HFFc6 (cell line): ENCODE data around the gene ENPP1. TPM values are rescaled to one million over a fixed set of nuclear protein-coding genes. Genes with fewer than 3 reads are reported as not detected.

Experiments
- DNase-seq: peaks from one replicate; pipeline ENCODE4 v3.0.0-alpha.2; 2018
- H3K27ac Mint-ChIP-seq: 2 replicates; pipeline ENCODE4 v1.8.0; 2020; ENCODE audit warnings: mild to moderate bottlenecking, mixed read lengths
- H3K27me3 Mint-ChIP-seq: 2 replicates; pipeline ENCODE4 v1.8.0; 2021; ENCODE audit warnings: mild to moderate bottlenecking, moderate library complexity, mixed read lengths; ENCODE audit not compliant: insufficient read depth
- H3K36me3 Mint-ChIP-seq: 2 replicates; pipeline ENCODE4 v1.8.0; 2021; ENCODE audit warnings: low read depth, mixed read lengths
- H3K4me1 Mint-ChIP-seq: 2 replicates; pipeline ENCODE4 v1.8.0; 2020; ENCODE audit warnings: low read depth, mixed read lengths
- H3K4me3 Mint-ChIP-seq: 2 replicates; pipeline ENCODE4 v1.8.0; 2020; ENCODE audit warnings: mild to moderate bottlenecking, moderate library complexity, mixed read lengths
- H3K9me3 Mint-ChIP-seq: 2 replicates; pipeline ENCODE4 v1.8.0; 2020; ENCODE audit warnings: mild to moderate bottlenecking, mixed read lengths
- microRNA-seq: library from miRNA; unstranded; fragments of <30 nt; microRNA quantifications from one replicate; pipeline ENCODE4, GENCODE V29; 2019
- total RNA-seq, 6 experiments: library from RNA; stranded (reverse); fragmentation: NEBNext Ultra II Directional; extraction: Animal tissue kit (Norgen Biotek cat#: 25700); gene quantifications; 2 replicates in 1 of 6; 3 replicates in 5 of 6; pipeline ENCODE4 v1.2.3, GENCODE V29; 2021
- TF ChIP-seq, protein P1 (sequence below): fragments of 200-600 bp; sonication (generic); IDR thresholded peaks from 2 replicates; pipeline ENCODE4 v1.5.0; 2021; ENCODE audit warnings: antibody characterized with exemption, mild to moderate bottlenecking

ENPP1 gene
- total RNA-seq, 6 experiments from 2014 or later: 30.1 to 39.5 (median 36.3) TPM

DNA sequence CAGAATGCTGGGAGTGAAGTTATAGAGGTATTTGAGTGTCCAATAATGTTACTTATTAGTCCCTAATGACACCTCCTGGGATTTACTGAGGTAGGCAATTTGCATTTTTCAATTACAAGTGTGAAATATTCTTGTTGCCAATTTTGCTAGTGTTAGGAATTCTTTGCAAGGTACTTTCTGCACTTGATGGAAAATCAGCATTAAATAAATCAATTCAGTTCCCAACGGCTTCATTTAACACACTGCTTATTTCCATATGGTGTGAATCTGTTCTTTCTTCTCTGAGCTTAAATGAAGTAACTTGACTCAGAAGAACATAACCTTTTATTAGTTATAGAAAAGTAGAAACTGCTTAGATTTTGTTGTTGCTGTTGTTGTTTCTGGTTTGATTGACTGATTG is 122.2 kb downstream of the ENPP1 start:
- H3K27ac Mint-ChIP-seq: no peak overlapping the region
- no peaks in the 10 kb centered on the region for H3K9me3 Mint-ChIP-seq
- H3K27me3 Mint-ChIP-seq: no peaks in the 10 kb centered on the region; the same call in 1 of the 2 replicates
- H3K4me3 Mint-ChIP-seq: no peak overlapping the region
- TF ChIP-seq, protein P1, sequence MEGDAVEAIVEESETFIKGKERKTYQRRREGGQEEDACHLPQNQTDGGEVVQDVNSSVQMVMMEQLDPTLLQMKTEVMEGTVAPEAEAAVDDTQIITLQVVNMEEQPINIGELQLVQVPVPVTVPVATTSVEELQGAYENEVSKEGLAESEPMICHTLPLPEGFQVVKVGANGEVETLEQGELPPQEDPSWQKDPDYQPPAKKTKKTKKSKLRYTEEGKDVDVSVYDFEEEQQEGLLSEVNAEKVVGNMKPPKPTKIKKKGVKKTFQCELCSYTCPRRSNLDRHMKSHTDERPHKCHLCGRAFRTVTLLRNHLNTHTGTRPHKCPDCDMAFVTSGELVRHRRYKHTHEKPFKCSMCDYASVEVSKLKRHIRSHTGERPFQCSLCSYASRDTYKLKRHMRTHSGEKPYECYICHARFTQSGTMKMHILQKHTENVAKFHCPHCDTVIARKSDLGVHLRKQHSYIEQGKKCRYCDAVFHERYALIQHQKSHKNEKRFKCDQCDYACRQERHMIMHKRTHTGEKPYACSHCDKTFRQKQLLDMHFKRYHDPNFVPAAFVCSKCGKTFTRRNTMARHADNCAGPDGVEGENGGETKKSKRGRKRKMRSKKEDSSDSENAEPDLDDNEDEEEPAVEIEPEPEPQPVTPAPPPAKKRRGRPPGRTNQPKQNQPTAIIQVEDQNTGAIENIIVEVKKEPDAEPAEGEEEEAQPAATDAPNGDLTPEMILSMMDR: no peak
- no peaks in the 10 kb centered on the region for H3K36me3 Mint-ChIP-seq
- no peak for DNase-seq
- peaks cover 23% of the 10 kb centered on the region for H3K4me1 Mint-ChIP-seq

GRCh38 chr6:131931063-131931750 is 123.4 kb downstream of the ENPP1 start:
- H3K9me3 Mint-ChIP-seq: no peaks in the 10 kb centered on the region
- no peaks in the 10 kb centered on the region for H3K36me3 Mint-ChIP-seq
- H3K4me1 Mint-ChIP-seq: peaks cover 21% of the 10 kb centered on the region
- H3K27ac Mint-ChIP-seq: no peak overlapping the region
- no peak overlapping the region for H3K4me3 Mint-ChIP-seq
- no peaks in the 10 kb centered on the region; the same call in 1 of the 2 replicates for H3K27me3 Mint-ChIP-seq
- TF ChIP-seq, protein P1: no peak
- no peak for DNase-seq

DNA sequence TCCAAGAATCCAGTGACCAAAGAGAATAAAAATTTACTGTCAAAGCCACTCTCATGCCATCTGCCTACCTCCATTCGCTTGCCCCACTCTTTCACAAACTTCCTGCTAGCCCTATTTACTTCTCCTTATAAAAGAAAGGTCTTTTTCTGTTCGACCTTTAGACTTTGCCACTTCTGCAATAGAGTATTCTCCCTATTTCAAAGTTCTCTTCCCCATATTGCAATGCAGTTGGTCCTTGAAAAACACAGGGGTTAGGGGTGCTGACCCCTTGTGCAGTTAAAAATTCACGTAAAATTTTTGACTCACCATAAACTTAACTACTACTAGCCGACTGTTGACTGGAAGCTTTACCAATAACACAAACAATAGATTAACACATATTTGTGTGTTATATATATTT is 128.3 kb downstream of the ENPP1 start:
- TF ChIP-seq, protein P1: no peak
- Mint-ChIP-seq H3K36me3 (no peaks in the 10 kb centered on the region), H3K4me3 (no peak overlapping the region), H3K27ac (no peak overlapping the region), H3K27me3 (no peaks in the 10 kb centered on the region; the same call in 1 of the 2 replicates), H3K4me1 (peaks cover 44% of the 10 kb centered on the region), H3K9me3 (no peaks in the 10 kb centered on the region)
- no peak for DNase-seq

- Mint-ChIP-seq H3K9me3 (no peaks in the 10 kb centered on the region), H3K4me1 (peaks cover 36% of the 10 kb centered on the region), H3K27me3 (no peaks in the 10 kb centered on the region), H3K36me3 (no peaks in the 10 kb centered on the region), H3K4me3 (no peak overlapping the region), H3K27ac (peak overlapping the region; percentile 65)
- DNase-seq: no peak
- TF ChIP-seq, protein P1: no peak
Observed at GRCh38 chr6:131937226-131937625, 129.4 kb downstream of the ENPP1 start.

GRCh38 chr6:131937703-131938631 is 130.1 kb downstream of the ENPP1 start:
- Mint-ChIP-seq H3K4me1 (peaks cover 36% of the 10 kb centered on the region), H3K9me3 (no peaks in the 10 kb centered on the region), H3K36me3 (no peaks in the 10 kb centered on the region), H3K4me3 (peak overlapping the region; percentile 38; the same call in 1 of the 2 replicates), H3K27me3 (no peaks in the 10 kb centered on the region), H3K27ac (peak overlapping the region; percentile 65)
- TF ChIP-seq, protein P1: no peak
- peak; percentile 69 for DNase-seq

Small RNA genes lying within 50 kb of the gene (microRNA-seq; reads per million reads assigned to microRNA genes)
- gene MIR548H5: not detected

Other genes with a start within 250 kb of the ENPP1 start
- gene ARG1, start 234.8 kb upstream of the ENPP1 start, total RNA-seq: not detected
- gene MED23, start 179.8 kb upstream of the ENPP1 start, total RNA-seq: 10 to 100 TPM; 20.5 to 27.3 (median 23.8) TPM
- gene ENPP3, start 170.7 kb upstream of the ENPP1 start, total RNA-seq: under 1 TPM in 2 of 6 experiments, not detected in 4; 0.07 to 0.12 TPM
- gene OR2A4, start 106.6 kb upstream of the ENPP1 start, total RNA-seq: not detected
- not detected for gene CTAGE9, start 97.0 kb upstream of the ENPP1 start, total RNA-seq
- gene CCN2, start 143.4 kb downstream of the ENPP1 start, total RNA-seq: 100 to 1,000 TPM; 493 to 923 (median 550) TPM